ENCODE results near the gene RAB3GAP2.
A peak's percentile ranks its signal among the peaks of the same experiment; 100 is the strongest.

Gene RAB3GAP2

Small RNA genes lying within 50 kb of the gene (microRNA-seq; reads per million reads assigned to microRNA genes)
- 7.8 reads per million, percentile 25 among the genes with 10 or more reads in this experiment for gene MIR194-1
- gene MIR215: 13.3 reads per million, percentile 37 among the genes with 10 or more reads in this experiment
- 69.6 reads per million, percentile 66 among the genes with 10 or more reads in this experiment for gene MIR664A
